Measurements from ENCODE around the gene NBPF4.
"Not testable (repeated sequence)": the region's sequence is repeated elsewhere in the genome, so short reads cannot be mapped to it uniquely, and the experiment has no call there.

Gene NBPF4

DNA sequence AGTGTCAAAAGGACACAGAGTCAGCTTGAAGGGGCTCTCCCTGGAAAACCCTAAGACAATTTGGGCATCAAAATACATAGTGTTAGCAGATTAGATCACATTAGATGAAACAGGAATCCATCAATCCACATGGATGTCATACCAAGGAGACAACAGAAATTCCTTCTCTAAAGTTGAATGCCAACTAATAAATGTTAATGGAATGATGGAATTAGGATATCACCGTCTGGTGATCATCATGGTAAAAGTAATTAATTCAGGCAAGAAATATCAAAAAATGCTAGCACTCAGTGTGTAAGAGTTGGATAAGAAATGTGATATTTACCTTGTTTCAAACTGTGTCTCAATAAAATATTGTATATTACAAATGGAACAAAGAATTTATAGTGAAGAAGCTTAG lies 32.9 kb downstream of the NBPF4 start:
- no peak for DNase-seq

DNA sequence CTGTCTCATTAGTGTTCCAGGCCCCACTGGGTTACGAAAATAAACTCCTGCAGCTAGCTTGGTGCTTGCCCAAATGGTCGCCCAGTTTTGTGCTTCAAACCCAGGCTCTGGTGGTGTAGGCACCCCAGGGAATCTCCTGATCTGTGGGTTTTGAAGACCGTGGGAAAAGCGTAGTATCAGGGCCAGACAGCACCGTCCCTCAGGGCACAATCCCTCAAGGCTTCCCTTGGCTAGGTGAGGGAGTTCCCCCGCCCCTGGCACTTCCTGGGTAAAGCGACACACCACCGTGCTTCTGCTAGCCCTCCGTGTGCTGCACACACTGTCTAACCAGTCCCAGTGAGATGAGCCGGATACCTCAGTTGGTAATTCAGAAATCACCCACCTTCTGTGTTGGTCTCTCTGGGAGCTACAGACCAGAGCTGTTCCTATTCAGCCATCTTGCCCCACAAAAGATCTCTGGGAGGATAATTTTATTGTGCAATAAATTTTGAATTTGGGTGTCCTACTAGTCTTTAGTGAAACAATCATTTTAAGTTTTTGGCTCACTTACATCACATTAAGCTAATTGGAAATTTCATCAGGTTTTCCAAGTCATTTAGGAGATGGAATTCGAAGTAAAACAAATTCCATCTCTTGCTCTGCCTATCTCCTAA lies 34.3 kb downstream of the NBPF4 start:
- no peak for DNase-seq

DNA sequence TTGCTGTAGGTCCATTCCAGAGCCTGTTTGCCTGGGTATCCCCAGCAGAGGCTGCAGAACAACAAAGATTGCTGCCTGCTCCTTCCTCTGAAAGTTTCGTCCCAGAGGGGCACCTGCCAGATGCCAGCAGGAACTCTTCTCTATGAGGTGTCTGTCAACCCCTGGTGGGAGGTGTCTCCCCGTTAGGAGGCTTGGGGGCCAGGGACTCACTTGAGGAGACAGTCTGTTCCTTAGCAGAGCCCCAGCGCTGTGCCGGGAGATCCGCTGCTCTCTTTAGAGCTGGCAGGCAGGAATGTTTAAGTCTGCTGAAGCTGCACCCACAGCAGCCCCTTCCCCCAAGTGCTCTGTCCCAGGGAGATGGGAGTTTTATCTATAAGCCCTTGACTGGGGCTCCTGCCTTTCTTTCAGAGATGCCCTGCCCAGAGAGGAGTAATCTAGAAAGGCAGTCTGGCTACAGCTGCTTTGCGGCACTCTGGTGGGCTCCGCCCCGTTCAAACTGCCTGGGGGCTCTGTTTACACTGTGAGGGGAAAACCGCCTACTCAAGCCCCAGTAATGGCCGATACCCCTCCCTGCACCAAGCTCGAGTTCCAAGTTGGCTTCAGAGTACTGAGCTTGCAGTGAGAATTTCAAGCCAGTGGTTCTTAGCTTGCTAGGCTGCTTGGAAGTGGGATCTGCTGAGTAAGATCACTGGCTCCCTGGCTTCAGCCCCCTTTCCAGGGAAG lies 35.0 kb downstream of the NBPF4 start:
- no peak for DNase-seq

DNA sequence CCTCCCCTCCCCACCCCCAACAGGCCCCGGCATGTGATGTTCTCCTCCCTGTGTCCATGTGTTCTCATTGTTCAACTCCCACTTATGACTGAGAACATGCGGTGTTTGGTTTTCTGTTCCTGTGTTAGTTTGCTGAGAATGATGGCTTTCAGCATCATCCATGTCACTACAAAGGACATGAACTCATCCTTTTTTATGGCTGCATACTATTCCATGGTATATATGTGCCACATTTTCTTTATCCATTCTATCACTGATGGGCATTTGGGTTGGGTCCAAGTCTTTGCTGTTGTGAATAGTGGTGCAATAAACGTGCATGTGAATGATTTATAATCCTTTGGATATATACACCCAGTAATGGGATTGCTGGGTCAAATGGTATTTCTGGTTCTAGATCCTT lies 40.3 kb downstream of the NBPF4 start:
- DNase-seq: not testable (repeated sequence)

GRCh38 chr1:108201687-108202086 lies 42.2 kb downstream of the NBPF4 start:
- no peak for DNase-seq

DNA sequence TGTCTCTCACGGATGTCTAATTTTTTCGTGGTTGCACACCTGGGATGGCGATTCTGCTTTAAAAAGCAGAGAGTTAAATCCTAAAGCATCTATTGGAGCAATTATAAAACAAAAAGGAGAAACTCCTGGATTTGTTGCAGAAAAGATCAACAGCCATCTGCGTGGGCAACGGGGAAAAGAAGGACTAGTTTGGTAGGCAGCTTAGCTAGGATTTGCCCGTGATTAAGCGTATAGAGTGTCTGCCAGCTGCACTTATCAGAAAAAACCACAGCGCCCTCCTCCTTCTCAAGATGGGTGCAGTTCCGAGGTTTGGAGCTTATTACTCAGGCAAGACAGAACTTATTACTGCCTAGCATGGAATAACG lies 43.2 kb downstream of the NBPF4 start:
- peak; percentile 2 to 58 (median 17) for DNase-seq

DNA sequence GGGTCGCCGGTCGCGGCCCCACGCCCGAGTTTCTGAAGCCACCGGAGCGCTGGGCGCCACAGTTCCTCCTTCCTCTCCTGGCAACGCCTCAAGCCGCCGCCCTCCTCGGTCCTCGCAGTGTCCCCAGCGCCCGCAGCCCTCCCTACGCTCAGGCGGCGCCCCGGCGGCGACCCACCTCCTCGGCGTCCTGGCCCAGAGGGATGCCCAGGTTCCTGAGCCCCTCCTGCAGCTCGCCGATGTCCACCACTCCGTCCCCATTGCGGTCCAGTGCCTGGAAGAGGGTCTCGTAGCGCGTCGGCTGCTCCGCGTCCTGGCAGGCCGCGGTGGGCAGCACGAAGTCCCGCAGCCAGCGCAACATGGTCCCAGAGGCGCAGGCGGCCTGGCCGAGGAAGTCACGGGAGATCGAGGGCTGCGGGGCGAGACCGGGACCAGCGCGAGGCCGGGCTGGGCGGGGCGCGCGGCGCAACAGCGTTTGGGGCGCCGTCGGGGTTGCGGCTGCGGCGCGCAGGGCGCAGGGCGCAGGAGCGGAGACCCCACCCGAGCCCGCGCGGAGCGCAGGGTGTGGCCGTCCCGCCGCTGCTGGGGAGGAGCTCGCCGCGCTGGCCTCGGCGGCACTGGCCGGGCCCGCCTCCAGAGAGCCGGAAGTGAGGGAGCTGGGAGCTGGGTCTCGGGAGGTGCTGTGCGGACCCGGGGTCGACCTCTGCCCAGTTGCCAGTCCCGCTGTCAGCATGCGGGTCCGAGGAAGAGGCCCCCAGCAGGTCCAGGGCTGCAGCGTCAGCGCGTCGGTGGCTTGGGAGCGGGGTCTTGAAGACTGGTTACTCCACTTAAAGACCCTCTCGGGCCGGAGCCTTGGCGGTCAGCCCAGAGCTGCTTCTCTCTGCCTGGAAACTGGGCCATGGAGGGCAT lies 43.8 kb downstream of the NBPF4 start, which contains the start of gene SLC25A24:
Gene SLC25A24 (minus strand): TSS at position 563 of the 906 bp plus-strand sequence. CDS start 205 bp downstream, at position 358.
- peak; percentile 38 to 63 (median 51) for DNase-seq

- peak in 2 of 6 experiments; percentile 11 to 30 for DNase-seq
These were observed 44.6 kb downstream of the NBPF4 start for GRCh38 chr1:108199201-108199691.

GRCh38 chr1:108194051-108194450 lies 49.8 kb downstream of the NBPF4 start:
- DNase-seq: no peak

DNA sequence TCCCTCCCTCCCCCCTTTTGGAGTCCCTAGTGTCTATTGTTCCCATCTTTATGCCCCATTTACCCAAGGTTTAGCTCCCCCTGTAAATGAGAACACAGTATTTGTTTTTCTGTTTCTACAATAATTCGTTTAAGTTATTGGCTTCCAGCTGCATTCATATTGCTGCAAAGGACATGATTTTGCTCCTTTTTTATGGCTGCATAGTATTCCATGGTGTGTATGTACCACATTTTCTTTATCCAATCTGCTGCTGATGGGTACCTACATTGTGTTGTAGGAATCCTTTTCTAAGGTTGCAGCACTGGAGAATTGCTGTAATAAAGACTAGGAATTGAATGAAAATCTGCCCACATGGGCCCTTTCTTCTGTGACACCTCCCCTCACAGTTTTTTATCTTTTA lies 50.5 kb downstream of the NBPF4 start:
- no peak for DNase-seq

GRCh38 chr1:108192581-108192980 lies 51.3 kb downstream of the NBPF4 start:
- no peak for DNase-seq

GRCh38 chr1:108190686-108191416 lies 53.0 kb downstream of the NBPF4 start:
- no peak for DNase-seq

- DNase-seq: no peak
These were observed 53.8 kb downstream of the NBPF4 start for GRCh38 chr1:108190001-108190634.

DNA sequence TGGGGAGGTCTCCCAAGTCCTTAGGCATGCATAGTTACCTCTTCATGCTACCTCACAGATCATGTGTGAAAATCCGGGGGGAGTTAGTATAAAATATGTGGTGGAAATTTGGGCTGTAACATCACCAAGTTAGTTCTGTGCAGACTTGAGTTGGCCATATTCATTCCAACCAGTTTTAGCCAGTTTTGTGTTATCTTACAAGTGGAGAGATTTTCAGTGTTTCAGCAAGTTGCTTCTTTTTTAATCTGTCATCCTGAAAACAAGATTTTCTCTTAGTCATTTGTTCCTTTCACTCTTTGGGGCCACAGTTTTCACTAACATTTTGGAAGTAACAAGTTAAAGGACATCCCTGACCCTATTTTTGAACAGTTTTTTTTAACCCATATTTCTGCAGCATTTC lies 55.1 kb downstream of the NBPF4 start:
- DNase-seq: no peak

DNA sequence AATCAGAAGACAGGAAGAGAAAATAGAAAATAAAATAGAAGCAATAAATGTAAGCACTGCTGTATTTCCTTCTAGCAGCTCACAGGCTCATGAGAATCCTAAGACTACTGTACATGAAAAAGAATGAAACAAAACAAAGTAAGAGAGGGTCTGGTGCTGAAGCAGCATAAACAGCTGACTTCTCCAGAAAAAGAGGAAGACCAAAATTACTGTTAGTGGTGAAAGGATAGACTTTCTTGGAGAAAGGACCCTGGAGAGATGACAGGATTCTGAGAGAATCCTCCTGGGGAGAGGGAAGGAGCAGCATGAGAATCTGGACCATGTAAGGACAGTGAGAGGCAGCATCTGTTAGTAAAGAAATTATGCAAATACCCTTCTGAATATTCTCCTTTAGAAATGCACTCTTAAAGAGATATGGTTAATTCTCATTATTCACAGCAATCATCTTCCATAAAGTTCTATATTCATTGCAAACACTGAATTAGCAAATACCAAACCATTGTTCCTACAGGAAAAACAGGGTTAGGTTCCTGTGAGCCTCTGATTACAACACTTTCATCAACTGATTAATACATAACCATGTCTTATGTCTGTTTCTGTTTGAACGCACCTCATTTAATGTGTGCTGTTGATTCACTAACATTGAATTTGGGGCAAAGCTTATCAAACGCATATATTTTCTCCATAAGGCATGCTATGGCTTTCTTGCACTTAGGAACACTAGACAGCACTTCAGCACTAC lies 60.7 kb downstream of the NBPF4 start:
- no peak for DNase-seq

GRCh38 chr1:108179018-108179417 lies 64.9 kb downstream of the NBPF4 start:
- no peak for DNase-seq
